Iris pigment epithelial cell (primary cell): Measurements from ENCODE around the gene CLK4.

Source experiments
- DNase-seq: peaks from one replicate; pipeline ENCODE4 v3.0.0-alpha.2; 2011; ENCODE audit warnings: low read depth

Gene CLK4

GRCh38 chr5:178553517-178553916, 73.3 kb downstream of the CLK4 start:
- DNase-seq, result no peak
